Progenitor cell of endocrine pancreas (in vitro differentiated cells): Measurements from ENCODE around the gene KHDC1. TPM values are rescaled to one million over a fixed set of nuclear protein-coding genes. Genes with fewer than 3 reads are reported as not detected.
"Not testable (repeated sequence)": the region's sequence is repeated elsewhere in the genome, so short reads cannot be mapped to it uniquely, and the experiment has no call there.

ENCODE experiments used
- DNase-seq: peaks from one replicate; pipeline ENCODE4 v3.0.0; 2021; ENCODE audit warnings: low spot score; ENCODE audit not compliant: unreplicated experiment
- H3K27ac Mint-ChIP-seq: 2 replicates; pipeline ENCODE4 v1.8.0; 2021; ENCODE audit warnings: mild to moderate bottlenecking, moderate library complexity, mixed read lengths
- H3K27me3 Mint-ChIP-seq: 2 replicates; pipeline ENCODE4 v1.8.0; 2021; ENCODE audit warnings: mixed read lengths
- H3K36me3 Mint-ChIP-seq: 2 replicates; pipeline ENCODE4 v1.8.0; 2022; ENCODE audit warnings: mixed read lengths; ENCODE audit not compliant: insufficient read depth
- H3K4me1 Mint-ChIP-seq: 2 replicates; pipeline ENCODE4 v1.8.0; 2021; ENCODE audit warnings: low read depth, mixed read lengths
- H3K4me3 Mint-ChIP-seq: 2 replicates; pipeline ENCODE4 v1.8.0; 2021; ENCODE audit warnings: low read depth, mild to moderate bottlenecking, moderate library complexity, mixed read lengths
- H3K9me3 Mint-ChIP-seq: 2 replicates; pipeline ENCODE4 v1.8.0; 2021; ENCODE audit warnings: low read depth, mixed read lengths
- long read RNA-seq: library from polyadenylated mRNA; unstranded; transcript quantifications from one replicate; pipeline ENCODE4 v2.0.0, GENCODE V29; 2020
- total RNA-seq: library from RNA; stranded (reverse); gene quantifications from 2 replicates; pipeline ENCODE4 v1.2.1, GENCODE V29; 2021
- TF ChIP-seq, protein P1 (sequence below): fragments of 200-600 bp; sonication (generic); IDR thresholded peaks from one replicate; pipeline ENCODE4 v1.5.0; 2021; ENCODE audit warnings: antibody characterized with exemption, mild to moderate bottlenecking; ENCODE audit not compliant: unreplicated experiment

KHDC1 gene
- total RNA-seq, result 7.9 and 8.0 TPM in 2 replicates
- long read RNA-seq, transcript KHDC1-205 (3 exons, 2,053 nt), result major isoform, 14 of 26 reads
- long read RNA-seq, partial matches to known transcripts, result 2 of 26 reads
- long read RNA-seq, other reads (novel, unspliced or antisense), result 7 of 26 reads

DNA sequence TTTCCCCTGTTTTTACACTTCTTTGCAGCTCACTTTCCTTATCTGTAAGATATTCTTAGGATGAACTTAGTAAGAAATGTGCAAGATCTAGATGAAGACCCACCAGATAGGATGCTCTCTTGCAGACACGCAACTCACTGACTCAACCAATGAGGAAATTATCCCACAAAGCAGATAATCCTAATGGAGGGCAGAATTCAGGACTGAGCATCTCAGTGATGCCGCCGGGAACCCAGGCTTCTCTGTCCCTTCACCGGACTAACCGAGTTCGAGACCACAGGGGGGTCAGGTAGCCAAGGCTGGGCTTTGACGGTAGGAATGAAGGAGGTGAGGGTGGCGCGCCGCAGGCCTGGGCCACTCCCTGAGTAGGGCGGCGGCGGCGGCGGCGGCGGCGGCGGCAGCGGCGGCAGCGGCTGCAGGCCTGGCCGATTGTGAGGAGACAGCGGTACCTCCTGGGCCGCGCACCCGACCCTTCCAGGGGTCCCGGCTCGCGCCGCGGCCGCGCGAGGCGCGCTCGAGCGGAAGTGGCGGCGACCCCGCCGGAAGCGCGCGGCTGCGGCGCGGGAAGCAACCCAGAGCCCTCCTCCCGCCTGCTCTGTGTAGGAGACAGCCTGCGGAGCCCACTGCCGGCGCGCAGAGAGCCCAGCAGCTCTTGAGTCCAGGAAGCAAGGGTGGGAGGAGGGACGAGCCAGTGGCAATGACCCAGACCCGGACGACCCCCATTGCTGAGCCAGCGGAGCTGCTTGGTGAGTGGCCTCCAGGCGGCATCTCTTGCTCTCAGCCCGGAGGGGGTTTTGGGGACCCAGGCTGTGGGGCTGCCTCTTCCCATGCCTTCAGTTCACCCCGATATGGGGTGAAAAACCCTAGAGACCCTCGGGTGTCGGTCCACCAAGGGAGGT is at the start of gene KHDC1:
TSS of gene KHDC1 (minus strand) at position 526 of the 899 bp plus-strand sequence. CDS start 20,679 bp downstream, outside the sequence.
- no peaks in the 10 kb centered on the region for H3K9me3 Mint-ChIP-seq
- DNase-seq, result peak; percentile 53
- H3K4me1 Mint-ChIP-seq, result peaks cover 7% of the 10 kb centered on the region
- peaks cover 11% of the 10 kb centered on the region for H3K36me3 Mint-ChIP-seq
- H3K27ac Mint-ChIP-seq, result peak within 1 kb of the TSS; percentile 33
- H3K27me3 Mint-ChIP-seq, result no peaks in the 10 kb centered on the region
- TF ChIP-seq, protein P1, sequence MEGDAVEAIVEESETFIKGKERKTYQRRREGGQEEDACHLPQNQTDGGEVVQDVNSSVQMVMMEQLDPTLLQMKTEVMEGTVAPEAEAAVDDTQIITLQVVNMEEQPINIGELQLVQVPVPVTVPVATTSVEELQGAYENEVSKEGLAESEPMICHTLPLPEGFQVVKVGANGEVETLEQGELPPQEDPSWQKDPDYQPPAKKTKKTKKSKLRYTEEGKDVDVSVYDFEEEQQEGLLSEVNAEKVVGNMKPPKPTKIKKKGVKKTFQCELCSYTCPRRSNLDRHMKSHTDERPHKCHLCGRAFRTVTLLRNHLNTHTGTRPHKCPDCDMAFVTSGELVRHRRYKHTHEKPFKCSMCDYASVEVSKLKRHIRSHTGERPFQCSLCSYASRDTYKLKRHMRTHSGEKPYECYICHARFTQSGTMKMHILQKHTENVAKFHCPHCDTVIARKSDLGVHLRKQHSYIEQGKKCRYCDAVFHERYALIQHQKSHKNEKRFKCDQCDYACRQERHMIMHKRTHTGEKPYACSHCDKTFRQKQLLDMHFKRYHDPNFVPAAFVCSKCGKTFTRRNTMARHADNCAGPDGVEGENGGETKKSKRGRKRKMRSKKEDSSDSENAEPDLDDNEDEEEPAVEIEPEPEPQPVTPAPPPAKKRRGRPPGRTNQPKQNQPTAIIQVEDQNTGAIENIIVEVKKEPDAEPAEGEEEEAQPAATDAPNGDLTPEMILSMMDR, result no peak
- H3K4me3 Mint-ChIP-seq, result peak within 1 kb of the TSS; percentile 83

DNA sequence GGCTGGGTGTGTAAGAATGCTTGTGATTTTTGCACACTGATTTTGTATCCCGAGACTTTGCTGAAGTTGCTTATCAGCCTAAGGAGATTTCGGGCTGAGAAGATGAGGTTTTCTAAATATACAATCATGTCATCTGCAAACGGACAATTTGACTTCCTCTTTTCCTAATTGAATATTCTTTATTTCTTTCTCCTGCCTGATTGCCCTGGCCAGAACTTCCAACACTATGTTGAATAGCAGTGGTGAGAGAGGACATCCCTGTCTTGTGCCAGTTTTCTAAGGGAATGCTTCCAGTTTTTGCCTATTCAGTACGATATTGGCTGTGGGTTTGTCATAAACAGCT is 47.5 kb upstream of the KHDC1 start:
- not testable (repeated sequence) for DNase-seq

DNA sequence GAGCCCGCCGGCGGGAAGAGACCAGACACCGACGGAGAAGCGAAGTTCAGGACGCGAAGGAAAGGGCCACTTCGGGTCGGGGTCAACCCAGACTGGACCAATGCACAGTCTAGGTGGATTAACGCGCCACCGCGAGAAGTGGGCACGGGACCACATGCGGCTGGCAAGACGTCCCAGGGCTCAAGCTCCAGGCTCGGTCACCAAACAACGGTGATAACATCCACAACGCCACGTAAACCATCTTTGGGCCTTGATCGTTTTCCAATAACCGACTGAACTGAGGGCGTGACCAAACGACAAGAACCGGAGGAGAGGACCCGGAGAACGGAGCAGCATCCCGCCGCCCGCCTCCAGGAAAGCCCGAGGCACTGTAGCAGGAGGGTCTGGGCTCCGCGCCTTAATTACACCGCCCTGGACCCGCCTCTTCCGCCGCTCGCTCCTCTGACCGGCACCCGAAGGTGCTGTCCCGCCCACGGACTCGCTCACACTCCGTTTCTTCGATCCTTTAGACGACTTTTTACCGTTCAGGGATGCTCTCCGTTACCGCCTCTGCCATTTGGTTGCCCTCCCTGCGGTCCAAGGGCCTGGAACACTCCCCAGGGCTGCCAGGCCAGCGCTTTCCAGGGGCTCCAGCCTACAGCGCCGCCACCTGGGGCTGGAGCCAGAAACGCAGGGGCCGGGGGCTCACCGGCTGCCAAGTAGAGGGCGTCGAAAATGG is 46.9 kb upstream of the KHDC1 start:
- peaks cover 16% of the 10 kb centered on the region for H3K9me3 Mint-ChIP-seq
- H3K27me3 Mint-ChIP-seq, result no peaks in the 10 kb centered on the region
- H3K36me3 Mint-ChIP-seq, result peaks cover 21% of the 10 kb centered on the region
- H3K27ac Mint-ChIP-seq, result peak overlapping the region; percentile 98
- peak; percentile 23 for DNase-seq
- TF ChIP-seq, protein P1, result peak; percentile 69
- peak overlapping the region; percentile 97 for H3K4me3 Mint-ChIP-seq
- H3K4me1 Mint-ChIP-seq, result peaks cover 16% of the 10 kb centered on the region

More for the DNA sequence above, 47.5 kb upstream of the KHDC1 start:
- Mint-ChIP-seq H3K9me3 (peaks cover 20% of the 10 kb centered on the region), H3K4me3 (peak overlapping the region; percentile 97), H3K27ac (peak overlapping the region; percentile 98), H3K4me1 (peaks cover 16% of the 10 kb centered on the region), H3K36me3 (peaks cover 21% of the 10 kb centered on the region)
- not testable (repeated sequence) for H3K27me3 Mint-ChIP-seq

DNA sequence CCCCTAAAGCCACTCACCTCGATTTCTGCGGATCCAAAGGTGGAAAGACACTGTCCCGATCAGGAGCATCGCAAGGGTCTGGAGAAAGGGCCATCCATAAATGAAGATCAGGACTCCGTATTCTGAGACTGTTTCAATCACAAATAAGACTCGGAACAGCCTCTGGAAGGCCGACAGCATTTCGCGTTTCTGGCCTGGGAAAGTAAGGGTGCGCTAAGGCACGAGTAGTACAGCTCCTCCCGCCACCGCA is 46.5 kb upstream of the KHDC1 start:
- H3K27ac Mint-ChIP-seq, result peak overlapping the region; percentile 98
- TF ChIP-seq, protein P1, result no peak
- peaks cover 21% of the 10 kb centered on the region for H3K36me3 Mint-ChIP-seq
- H3K4me3 Mint-ChIP-seq, result peak overlapping the region; percentile 97
- H3K27me3 Mint-ChIP-seq, result no peaks in the 10 kb centered on the region
- H3K9me3 Mint-ChIP-seq, result peaks cover 16% of the 10 kb centered on the region
- peaks cover 16% of the 10 kb centered on the region for H3K4me1 Mint-ChIP-seq
- DNase-seq, result no peak

DNA sequence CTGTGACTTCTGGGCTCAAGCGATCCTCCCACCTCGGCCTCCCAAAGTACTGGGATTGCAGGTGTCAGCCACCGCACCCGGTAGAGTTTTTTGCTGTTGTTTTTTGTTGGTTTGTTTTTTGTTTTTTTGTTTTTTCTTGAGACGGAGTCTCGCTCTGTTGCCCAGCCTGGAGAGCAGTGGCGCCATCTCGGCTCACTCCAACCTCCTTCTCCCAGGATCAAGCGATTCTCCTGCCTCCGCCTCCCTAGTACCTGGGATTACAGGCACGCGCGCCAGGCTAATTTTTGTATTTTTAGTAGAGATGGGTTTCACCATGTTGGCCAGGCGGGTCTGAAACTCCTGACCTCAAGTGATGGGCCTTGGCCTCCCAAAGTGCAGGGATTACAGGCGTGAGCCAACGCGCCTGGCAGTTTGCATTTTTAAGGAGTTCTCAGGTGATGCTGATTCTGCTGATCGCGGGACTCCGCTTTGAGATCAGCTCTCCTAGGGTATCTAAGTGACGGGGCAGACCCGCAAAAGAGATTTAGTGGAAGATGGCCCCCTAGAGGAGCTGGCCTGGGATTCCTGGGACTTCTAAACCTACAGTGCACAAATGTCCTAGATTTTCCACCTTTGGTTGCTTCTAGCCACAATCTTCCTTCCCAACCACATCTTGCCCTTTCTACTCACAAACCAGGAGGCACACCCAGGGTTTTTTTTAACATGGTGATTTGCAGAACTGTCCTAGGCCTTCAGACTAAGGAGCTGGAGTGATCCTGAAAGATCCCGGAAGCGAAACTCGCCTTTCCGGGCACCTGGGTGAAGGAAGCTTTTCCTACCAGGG is 45.9 kb upstream of the KHDC1 start:
- peaks cover 21% of the 10 kb centered on the region for H3K36me3 Mint-ChIP-seq
- H3K4me3 Mint-ChIP-seq, result peak overlapping the region; percentile 97
- no peaks in the 10 kb centered on the region for H3K27me3 Mint-ChIP-seq
- DNase-seq, result no peak
- H3K9me3 Mint-ChIP-seq, result peaks cover 16% of the 10 kb centered on the region
- peak overlapping the region; percentile 98 for H3K27ac Mint-ChIP-seq
- peaks cover 16% of the 10 kb centered on the region for H3K4me1 Mint-ChIP-seq
- TF ChIP-seq, protein P1, result peak; percentile 44

DNA sequence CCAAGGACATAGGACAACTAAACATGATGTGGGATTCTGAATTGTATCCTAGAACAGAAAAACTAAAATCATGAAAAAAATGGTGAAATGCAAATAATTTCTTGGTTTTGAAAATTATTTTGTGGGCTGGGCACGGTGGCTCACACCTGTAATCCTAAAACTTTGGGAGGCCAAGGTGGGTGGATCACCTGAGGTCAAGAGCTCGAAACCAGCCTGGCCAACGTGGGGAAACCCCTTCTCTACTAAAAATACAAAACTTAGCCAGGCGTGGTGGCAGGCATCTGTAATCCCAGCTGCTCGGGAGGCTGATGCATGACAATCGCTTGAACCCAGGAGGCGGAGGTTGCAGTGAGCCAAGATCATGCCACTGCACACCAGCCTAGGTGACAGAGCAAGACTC is 40.8 kb upstream of the KHDC1 start:
- not testable (repeated sequence) for H3K27me3 Mint-ChIP-seq, H3K4me3 Mint-ChIP-seq, H3K4me1 Mint-ChIP-seq, H3K27ac Mint-ChIP-seq, H3K9me3 Mint-ChIP-seq, DNase-seq
- peaks cover 20% of the 10 kb centered on the region for H3K36me3 Mint-ChIP-seq
